Adrenal gland (tissue), 5 donors: ENCODE measurements around the gene FOXD4L6.
"Not testable (repeated sequence)": the region's sequence is repeated elsewhere in the genome, so short reads cannot be mapped to it uniquely, and the experiment has no call there.

Experiments used
- CTCF ChIP-seq, 6 experiments: fragments of 450-650 bp in 4 of 6; fragments of 200-600 bp in 2 of 6; sonication (generic) in 1 of 6; IDR thresholded peaks; 1 replicate in 5 of 6; 2 replicates in 1 of 6; pipeline versions ENCODE4 v1.5.1 to v1.8.0; 2016 to 2021; ENCODE audit warnings: antibody characterized with exemption in 6 of 6, mild to moderate bottlenecking in 2 of 6, moderate library complexity in 1 of 6
- POLR2A ChIP-seq, 2 donors: fragments of 450-650 bp; IDR thresholded peaks; one replicate each; pipeline ENCODE4 v1.6.1; 2017; ENCODE audit warnings: antibody characterized with exemption in 2 of 2, mild to moderate bottlenecking in 2 of 2, moderate library complexity in 1 of 2
- donor health status: DM: no; HTN: no; CAD: no.

GRCh38 chr9:41077586-41077985 is 50.9 kb downstream of the FOXD4L6 start:
- TF ChIP-seq POLR2A, CTCF (IDR thresholded peaks at IDR 0.05): not testable (repeated sequence)
